Gastroesophageal sphincter (tissue), 4 donors: ENCODE results near the gene GGCT. TPM values are rescaled to one million over a fixed set of nuclear protein-coding genes. Genes with fewer than 3 reads are reported as not detected.
A peak's percentile ranks its signal among the peaks of the same experiment; 100 is the strongest.

Experiments used
- ATAC-seq: fragments of 150-250 bp; one replicate; pipeline ENCODE4 v1.9.1; 2016; ENCODE audit warnings: mild to moderate bottlenecking, moderate library complexity
- H3K27ac ChIP-seq, 4 donors: fragments of 200-600 bp; sonication (generic) in 3 of 4; 1 replicate in 3 of 4; 2 replicates in 1 of 4; pipeline ENCODE4 v1.5.1; 2016 to 2019
- H3K27me3 ChIP-seq: fragments of 200-600 bp; sonication (generic); one replicate; pipeline ENCODE4 v1.5.1; 2019
- H3K36me3 ChIP-seq, 2 donors: fragments of 200-600 bp; sonication (generic); one replicate each; pipeline ENCODE4 v1.5.1; 2019; ENCODE audit warnings: control low read depth in 1 of 2
- H3K4me1 ChIP-seq, 3 donors: fragments of 200-600 bp; sonication (generic); 1 replicate in 2 of 3; 2 replicates in 1 of 3; pipeline ENCODE4 v1.5.1; 2016 to 2019; ENCODE audit warnings: control low read depth in 2 of 3
- H3K4me3 ChIP-seq, 2 donors: fragments of 200-600 bp; sonication (generic); one replicate each; pipeline ENCODE4 v1.5.1; 2019; ENCODE audit warnings: mild to moderate bottlenecking in 1 of 2, moderate library complexity in 1 of 2
- H3K9me3 ChIP-seq, 3 donors: fragments of 200-600 bp; sonication (generic); one replicate each; pipeline ENCODE4 v1.5.1; 2017 to 2019; ENCODE audit warnings: control low read depth in 2 of 3
- CTCF ChIP-seq, 4 experiments: fragments of 200-600 bp in 2 of 4; fragments of 450-650 bp in 2 of 4; sonication (generic) in 1 of 4; IDR thresholded peaks; one replicate each; pipeline ENCODE4 v1.5.1; 2017 to 2019; ENCODE audit warnings: antibody characterized with exemption in 4 of 4, mild to moderate bottlenecking in 2 of 4, moderate library complexity in 2 of 4
- EP300 ChIP-seq: sonication (generic); formaldehyde crosslinking; IDR thresholded peaks from one replicate; pipeline ENCODE4 v1.6.1; 2017; ENCODE audit warnings: antibody characterized with exemption, mild to moderate bottlenecking
- POLR2A ChIP-seq, 2 donors: fragments of 450-650 bp; IDR thresholded peaks; one replicate each; pipeline ENCODE4 v1.6.1; 2017; ENCODE audit warnings: antibody characterized with exemption in 2 of 2, mild to moderate bottlenecking in 2 of 2, moderate library complexity in 1 of 2
- POLR2AphosphoS5 ChIP-seq: sonication (generic); formaldehyde crosslinking; IDR thresholded peaks from one replicate; pipeline ENCODE4 v1.6.1; 2017; ENCODE audit warnings: antibody characterized with exemption
- WGBS, 2 donors: methylation state at CpG; one replicate each; pipeline ENCODE4 v1.1.5; 2018; ENCODE audit warnings: low coverage in 1 of 2; 5-methylcytosine and 5-hydroxymethylcytosine counted together
- total RNA-seq, 4 donors: library from RNA; depleted of rRNA; stranded (reverse); fragments of >200 nt; gene quantifications; one replicate each; pipeline ENCODE4 v1.1.0, GENCODE V29; 2016

The GGCT gene
- total RNA-seq, 4 donors from 2014 or later, result 16.7 to 29.0 (median 23.7) TPM

- Histone ChIP-seq H3K9me3 (no peaks in the 10 kb centered on the region), H3K27ac (peak overlapping the region in 3 of 4 donors; percentile 36 to 63 (median 60)), H3K27me3 (no peaks in the 10 kb centered on the region), H3K4me3 (no peak overlapping the region), H3K4me1 (peaks cover 20 to 74% (median 41%) of the 10 kb centered on the region in 3 donors), H3K36me3 (no peaks in the 10 kb centered on the region)
- ATAC-seq, result no peak
- WGBS, 2 donors, result 67 to 93% methylated on average over 3 to 4 of the region's 5 CpGs
- peak; percentile 95 for TF ChIP-seq POLR2AphosphoS5
- no peak for TF ChIP-seq EP300
- no peak for TF ChIP-seq POLR2A (IDR thresholded peaks at IDR 0.05)
- TF ChIP-seq CTCF (IDR thresholded peaks at IDR 0.05), result no peak
Measured at GRCh38 chr7:30465046-30465810, 39.4 kb downstream of the GGCT start.

- Histone ChIP-seq H3K27me3 (no peaks in the 10 kb centered on the region), H3K9me3 (no peaks in the 10 kb centered on the region), H3K27ac (peak overlapping the region in 1 of 4 donors; percentile 45), H3K4me3 (no peak overlapping the region), H3K36me3 (no peaks in the 10 kb centered on the region), H3K4me1 (peaks cover 11 to 74% (median 37%) of the 10 kb centered on the region in 3 donors)
- TF ChIP-seq POLR2A (IDR thresholded peaks at IDR 0.05), result no peak
- no peak for TF ChIP-seq CTCF (IDR thresholded peaks at IDR 0.05)
- TF ChIP-seq POLR2AphosphoS5, result no peak
- no peak for TF ChIP-seq EP300
- WGBS, 2 donors, result no CpG with 5 or more reads among the region's 5 CpGs
- no peak for ATAC-seq
Measured at GRCh38 chr7:30464231-30464671, 40.4 kb downstream of the GGCT start.

GRCh38 chr7:30463405-30464145 lies 41.1 kb downstream of the GGCT start:
- no peak for ATAC-seq
- Histone ChIP-seq H3K27me3 (no peaks in the 10 kb centered on the region), H3K9me3 (no peaks in the 10 kb centered on the region), H3K4me3 (no peak overlapping the region), H3K36me3 (no peaks in the 10 kb centered on the region), H3K4me1 (peaks cover 5 to 74% (median 38%) of the 10 kb centered on the region in 3 donors), H3K27ac (peak overlapping the region in 1 of 4 donors; percentile 45)
- TF ChIP-seq POLR2A (IDR thresholded peaks at IDR 0.05) (no peak), POLR2AphosphoS5 (no peak), CTCF (IDR thresholded peaks at IDR 0.05) (no peak), EP300 (no peak)
- 66 to 87% methylated on average over 6 of the region's 6 CpGs for WGBS, 2 donors

- 56 to 87% methylated on average over 1 of the region's 1 CpG for WGBS, 2 donors
- no peak overlapping the region for H3K27ac ChIP-seq
- H3K36me3 ChIP-seq, result peaks cover 0 to 6% of the 10 kb centered on the region in 2 donors
- no peaks in the 10 kb centered on the region for H3K27me3 ChIP-seq
- H3K4me1 ChIP-seq, result peaks cover 0 to 73% (median 33%) of the 10 kb centered on the region in 3 donors
- no peak overlapping the region for H3K4me3 ChIP-seq
- TF ChIP-seq EP300 (no peak), POLR2A (IDR thresholded peaks at IDR 0.05) (no peak), POLR2AphosphoS5 (no peak), CTCF (IDR thresholded peaks at IDR 0.05) (no peak)
- H3K9me3 ChIP-seq, result no peaks in the 10 kb centered on the region
- ATAC-seq, result no peak
Measured at GRCh38 chr7:30462179-30462578, 42.5 kb downstream of the GGCT start.
